Neural cell (in vitro differentiated cells): Measurements from ENCODE around the gene SLC25A18. TPM values are rescaled to one million over a fixed set of nuclear protein-coding genes. Genes with fewer than 3 reads are reported as not detected.

Experiments
- H2AFZ ChIP-seq: fragments of 200-600, 300-800 bp; sonication (generic), shearing (Covaris generic); 2 replicates; pipeline ENCODE4 v1.6.0; 2014; ENCODE audit warnings: low read depth, mild to moderate bottlenecking, antibody characterized with exemption, low read length, moderate library complexity
- H3F3A ChIP-seq: fragments of 200-600 bp; shearing (Covaris generic); 2 replicates; pipeline ENCODE4 v1.6.1; 2016; ENCODE audit warnings: mild to moderate bottlenecking, moderate library complexity, mixed read lengths, antibody characterized with exemption, low read length; ENCODE audit not compliant: insufficient read depth, poor library complexity, severe bottlenecking
- H3K27ac ChIP-seq: fragments of 200-600, 300-800 bp; sonication (generic), shearing (Covaris generic); 2 replicates; pipeline ENCODE4 v1.5.1; 2014; ENCODE audit warnings: mild to moderate bottlenecking, low read length, moderate library complexity
- H3K27me3 ChIP-seq: fragments of 300-800, 200-600 bp; sonication (generic), shearing (Covaris generic); 2 replicates; pipeline ENCODE4 v1.6.0; 2014; ENCODE audit warnings: mild to moderate bottlenecking, low read depth, low read length, moderate library complexity; ENCODE audit not compliant: insufficient read depth
- H3K36me3 ChIP-seq: fragments of 300-800, 200-600 bp; sonication (generic), shearing (Covaris generic); 2 replicates; pipeline ENCODE4 v1.5.1; 2014; ENCODE audit warnings: mild to moderate bottlenecking, antibody characterized with exemption, low read length, moderate library complexity; ENCODE audit not compliant: insufficient read depth
- H3K4me2 ChIP-seq: fragments of 300-800, 200-600 bp; sonication (generic), shearing (Covaris generic); 2 replicates; pipeline ENCODE4 v1.6.0; 2014; ENCODE audit warnings: mild to moderate bottlenecking, low read length
- H3K4me3 ChIP-seq: fragments of 300-800, 200-600 bp; sonication (generic), shearing (Covaris generic); 2 replicates; pipeline ENCODE4 v1.5.1; 2014; ENCODE audit warnings: mild to moderate bottlenecking, low read length, moderate library complexity
- H3K79me2 ChIP-seq: fragments of 200-600 bp; shearing (Covaris generic); replicated peaks from 2 replicates; pipeline ENCODE4 v1.6.0; 2014; ENCODE audit warnings: mild to moderate bottlenecking, low read length, moderate library complexity; ENCODE audit not compliant: insufficient read depth
- H3K9ac ChIP-seq: fragments of 300-800, 200-600 bp; sonication (generic), shearing (Covaris generic); 2 replicates; pipeline ENCODE4 v1.6.1; 2016; ENCODE audit warnings: mild to moderate bottlenecking, low read length, mixed read lengths
- H3K9me2 ChIP-seq: fragments of 200-600 bp; shearing (Covaris generic); 2 replicates; pipeline ENCODE4 v1.6.1; 2016; ENCODE audit warnings: mild to moderate bottlenecking, low read length, mixed read lengths; ENCODE audit not compliant: insufficient read depth
- H3K9me3 ChIP-seq: fragments of 200-600, 300-800 bp; sonication (generic), shearing (Covaris generic); 2 replicates; pipeline ENCODE4 v1.6.1; 2016; ENCODE audit warnings: mild to moderate bottlenecking, mixed run types, low read length, moderate library complexity, mixed read lengths
- H4K20me1 ChIP-seq: fragments of 200-600 bp; shearing (Covaris generic); 2 replicates; pipeline ENCODE4 v1.6.1; 2016; ENCODE audit warnings: mild to moderate bottlenecking, mixed run types; ENCODE audit not compliant: insufficient read depth
- CTCF ChIP-seq: fragments of 450-650 bp; IDR thresholded peaks from 2 replicates; pipeline ENCODE4 v1.5.1; 2014; ENCODE audit warnings: antibody characterized with exemption, mild to moderate bottlenecking, moderate library complexity; ENCODE audit not compliant: poor library complexity, severe bottlenecking
- EP300 ChIP-seq: fragments of 450-650 bp; conservative IDR thresholded peaks from 2 replicates; pipeline ENCODE4 v1.6.1; 2014; ENCODE audit warnings: antibody characterized with exemption, mild to moderate bottlenecking, moderate library complexity; ENCODE audit not compliant: poor library complexity, severe bottlenecking
- EZH2 ChIP-seq: fragments of 200-600, 300-800 bp; shearing (Covaris generic), sonication (generic); IDR thresholded peaks from 2 replicates; pipeline ENCODE4 v1.6.1; 2014; ENCODE audit warnings: antibody characterized with exemption, low read length, borderline replicate concordance, mild to moderate bottlenecking; ENCODE audit not compliant: insufficient read depth, poor library complexity, severe bottlenecking
- MXI1 ChIP-seq: fragments of 450-650 bp; conservative IDR thresholded peaks from 2 replicates; pipeline ENCODE4 v1.6.1; 2014; ENCODE audit warnings: antibody characterized with exemption, mild to moderate bottlenecking; ENCODE audit not compliant: poor library complexity, severe bottlenecking
- POLR2AphosphoS5 ChIP-seq: IDR thresholded peaks from 2 replicates; pipeline ENCODE4 v1.6.1; 2012
- RAD21 ChIP-seq: fragments of 450-650 bp; conservative IDR thresholded peaks from 2 replicates; pipeline ENCODE4 v1.6.1; 2014; ENCODE audit warnings: antibody characterized with exemption, mild to moderate bottlenecking, moderate library complexity
- REST ChIP-seq: IDR thresholded peaks from 2 replicates; pipeline ENCODE4 v1.6.1; 2012; ENCODE audit warnings: borderline replicate concordance
- SMC3 ChIP-seq: fragments of 450-650 bp; conservative IDR thresholded peaks from 2 replicates; pipeline ENCODE4 v1.6.1; 2014; ENCODE audit warnings: antibody characterized with exemption, mild to moderate bottlenecking, moderate library complexity; ENCODE audit not compliant: poor library complexity
- TAF1 ChIP-seq: IDR thresholded peaks from 2 replicates; pipeline ENCODE4 v1.6.1; 2012; ENCODE audit warnings: low read depth
- polyA plus RNA-seq: library from polyadenylated mRNA; depleted of rRNA; stranded (reverse); fragments of >200 nt; gene quantifications from 2 replicates; pipeline ENCODE4 v1.2.3, GENCODE V29; 2014

SLC25A18 gene
- polyA plus RNA-seq, 1 donor from 2014 or later = 0.28 TPM

- no peaks in the 10 kb centered on the region for H3K79me2 ChIP-seq
- H2AFZ ChIP-seq = no peak overlapping the region
- no peaks in the 10 kb centered on the region for H3K36me3 ChIP-seq
- TF ChIP-seq CTCF = no peak
- TF ChIP-seq TAF1 = no peak
- TF ChIP-seq REST = no peak
- TF ChIP-seq EZH2 = no peak
- TF ChIP-seq EP300 = no peak
- TF ChIP-seq SMC3 = no peak
- no peak for TF ChIP-seq RAD21
- TF ChIP-seq POLR2AphosphoS5 = no peak
- no peaks in the 10 kb centered on the region for H4K20me1 ChIP-seq
- H3K9ac ChIP-seq = no peak overlapping the region
- no peaks in the 10 kb centered on the region for H3K27me3 ChIP-seq
- no peak overlapping the region for H3K4me2 ChIP-seq
- H3F3A ChIP-seq = no peaks in the 10 kb centered on the region
- H3K9me2 ChIP-seq = no peaks in the 10 kb centered on the region
- H3K4me3 ChIP-seq = no peak overlapping the region
- no peak overlapping the region for H3K27ac ChIP-seq
- H3K9me3 ChIP-seq = no peaks in the 10 kb centered on the region
Measured at GRCh38 chr22:17590586-17590985, 27.3 kb downstream of the SLC25A18 start.

- H3K4me3 ChIP-seq = no peak overlapping the region
- no peaks in the 10 kb centered on the region for H3K9me2 ChIP-seq
- TF ChIP-seq REST = no peak
- no peak for TF ChIP-seq EZH2
- no peak for TF ChIP-seq SMC3
- TF ChIP-seq CTCF = no peak
- TF ChIP-seq RAD21 = no peak
- no peak for TF ChIP-seq POLR2AphosphoS5
- TF ChIP-seq MXI1 = no peak
- TF ChIP-seq EP300 = no peak
- H3K4me2 ChIP-seq = no peak overlapping the region
- no peak overlapping the region for H3K27ac ChIP-seq
- no peaks in the 10 kb centered on the region for H3K79me2 ChIP-seq
- H2AFZ ChIP-seq = no peak overlapping the region
- no peak overlapping the region for H3K9ac ChIP-seq
- H3K27me3 ChIP-seq = no peaks in the 10 kb centered on the region
- H3K9me3 ChIP-seq = no peaks in the 10 kb centered on the region
- H4K20me1 ChIP-seq = no peaks in the 10 kb centered on the region
- no peaks in the 10 kb centered on the region for H3K36me3 ChIP-seq
- H3F3A ChIP-seq = no peaks in the 10 kb centered on the region
Measured at GRCh38 chr22:17592201-17592600, 28.9 kb downstream of the SLC25A18 start.
